ENCODE data around the gene FAM9C. TPM values are rescaled to one million over a fixed set of nuclear protein-coding genes. Genes with fewer than 3 reads are reported as not detected.

FAM9C gene
- not detected in 5 replicates for total RNA-seq (2022; extraction: Qiagen RNA extraction; ENCODE audit: low read depth)

DNA sequence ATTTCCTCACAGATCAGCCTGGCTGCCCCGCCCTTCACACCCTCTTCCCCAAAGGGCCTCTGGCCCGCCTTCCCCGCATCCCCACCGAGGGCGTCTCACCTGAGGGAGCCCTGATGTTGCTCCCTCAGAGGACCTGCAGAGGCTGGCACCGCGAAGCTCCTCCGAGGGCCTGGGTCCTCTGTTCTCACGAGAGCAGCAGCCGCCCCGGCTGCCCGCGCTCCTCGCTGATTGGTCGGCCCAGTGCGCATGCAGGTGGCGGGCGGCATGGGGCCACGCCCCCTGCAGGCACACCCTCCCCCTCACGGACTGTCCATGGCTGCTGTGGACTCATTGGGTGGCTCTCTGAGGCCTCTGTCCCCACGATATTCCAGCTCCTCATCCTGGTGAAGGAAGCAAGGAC, at the start of gene FAM9C:
FAM9C (minus strand) TSS at position 180 of the 400 bp plus-strand sequence. CDS start 831 bp downstream, outside the sequence.

Other genes with a start within 250 kb of the FAM9C start
- not detected in 5 replicates for gene TLR7, start 177.5 kb downstream of the FAM9C start, total RNA-seq (2022; extraction: Qiagen RNA extraction; ENCODE audit: low read depth)
- gene TLR8, start 138.0 kb downstream of the FAM9C start, total RNA-seq (2022; extraction: Qiagen RNA extraction; ENCODE audit: low read depth), result not detected in 5 replicates
- gene TMSB4X, start 69.5 kb downstream of the FAM9C start, total RNA-seq (2022; extraction: Qiagen RNA extraction; ENCODE audit: low read depth), result 5,069 to 8,579 TPM (median 6,177 TPM) in 5 replicates

Measured in A549 treated with RU486 at 1 μM for 4 hours (cell line).